ACC112 (cell line): ENCODE results near the gene EIF4E2.
"Not testable (repeated sequence)": the region's sequence is repeated elsewhere in the genome, so short reads cannot be mapped to it uniquely, and the experiment has no call there.

Source experiments
- H2AFZ ChIP-seq: fragments of 200-600 bp; sonication (generic); one replicate; pipeline ENCODE4 v1.6.0; 2017; ENCODE audit warnings: antibody characterized with exemption, low read length; ENCODE audit not compliant: unreplicated experiment
- H3K27ac ChIP-seq: fragments of 200-600 bp; sonication (generic); 2 replicates; pipeline ENCODE4 v1.5.1; 2014; ENCODE audit warnings: low read depth, mild to moderate bottlenecking, antibody characterized with exemption, low read length, moderate library complexity
- H3K27me3 ChIP-seq: fragments of 200-600 bp; sonication (generic); 2 replicates; pipeline ENCODE4 v1.6.1; 2014; ENCODE audit warnings: mild to moderate bottlenecking, antibody characterized with exemption, low read length, moderate library complexity, mixed read lengths; ENCODE audit not compliant: insufficient read depth
- H3K36me3 ChIP-seq: fragments of 200-600 bp; sonication (generic); 2 replicates; pipeline ENCODE4 v1.6.1; 2016; ENCODE audit warnings: mild to moderate bottlenecking, antibody characterized with exemption, low read length, moderate library complexity, mixed read lengths; ENCODE audit not compliant: insufficient read depth
- H3K4me1 ChIP-seq: fragments of 200-600 bp; sonication (generic); one replicate; pipeline ENCODE4 v1.6.1; 2016; ENCODE audit warnings: low read length, mixed read lengths; ENCODE audit not compliant: insufficient read depth, unreplicated experiment, control insufficient read depth
- H3K4me3 ChIP-seq: fragments of 200-600 bp; sonication (generic); 2 replicates; pipeline ENCODE4 v1.5.1; 2014; ENCODE audit warnings: mild to moderate bottlenecking, low read depth, low read length
- H3K79me2 ChIP-seq: fragments of 200-600 bp; sonication (generic); one replicate; pipeline ENCODE4 v1.6.0; 2016; ENCODE audit warnings: low read length; ENCODE audit not compliant: control insufficient read depth, unreplicated experiment, insufficient read depth

Gene EIF4E2

DNA sequence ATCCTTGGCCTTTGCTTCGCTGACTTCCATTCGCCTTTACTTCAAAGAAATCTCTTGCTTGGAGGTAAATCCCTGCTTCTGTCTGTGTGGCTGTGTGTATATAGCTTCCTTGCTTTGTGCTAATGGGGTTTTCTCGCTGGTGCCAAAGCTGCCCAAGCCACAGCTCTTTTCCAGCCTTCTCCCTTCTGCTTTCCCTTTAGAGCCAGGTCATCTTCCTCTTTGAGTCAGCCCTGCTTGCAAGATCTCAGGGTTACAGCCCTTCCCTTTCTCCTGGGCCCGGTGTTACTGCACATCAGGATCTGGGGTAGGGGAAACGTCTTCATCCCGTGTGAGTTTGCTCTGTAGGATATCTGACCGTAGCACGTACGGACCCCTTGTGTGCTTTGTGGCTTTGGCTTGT lies 19.1 kb downstream of the EIF4E2 start:
- Histone ChIP-seq H3K4me3 (no peak overlapping the region), H3K79me2 (no peaks in the 10 kb centered on the region), H3K27ac (no peak overlapping the region), H2AFZ (no peak overlapping the region), H3K27me3 (no peaks in the 10 kb centered on the region), H3K4me1 (peaks cover 19% of the 10 kb centered on the region), H3K36me3 (peaks cover 23% of the 10 kb centered on the region)

DNA sequence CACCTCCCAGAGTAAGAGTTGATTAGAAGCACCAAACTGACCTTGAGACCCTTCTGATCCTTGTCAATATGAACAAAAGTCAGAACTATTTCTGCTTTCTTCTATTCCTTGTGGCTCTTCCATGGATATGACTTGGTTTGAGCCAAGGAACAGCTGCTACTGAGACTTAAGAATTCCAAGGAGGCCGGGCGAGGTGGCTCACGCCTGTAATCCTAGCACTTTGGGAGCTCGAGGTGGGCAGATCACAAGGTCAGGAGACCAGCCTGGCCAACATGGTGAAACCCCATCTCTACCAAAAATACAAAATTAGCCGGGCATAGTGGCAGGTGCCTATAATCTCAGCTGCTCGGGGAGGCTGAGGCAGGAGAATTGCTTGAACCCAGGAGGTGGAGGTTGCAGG lies 20.0 kb downstream of the EIF4E2 start:
- not testable (repeated sequence) for H2AFZ ChIP-seq, H3K79me2 ChIP-seq, H3K27me3 ChIP-seq, H3K27ac ChIP-seq, H3K4me3 ChIP-seq
- Histone ChIP-seq H3K4me1 (peaks cover 19% of the 10 kb centered on the region), H3K36me3 (peaks cover 23% of the 10 kb centered on the region)

DNA sequence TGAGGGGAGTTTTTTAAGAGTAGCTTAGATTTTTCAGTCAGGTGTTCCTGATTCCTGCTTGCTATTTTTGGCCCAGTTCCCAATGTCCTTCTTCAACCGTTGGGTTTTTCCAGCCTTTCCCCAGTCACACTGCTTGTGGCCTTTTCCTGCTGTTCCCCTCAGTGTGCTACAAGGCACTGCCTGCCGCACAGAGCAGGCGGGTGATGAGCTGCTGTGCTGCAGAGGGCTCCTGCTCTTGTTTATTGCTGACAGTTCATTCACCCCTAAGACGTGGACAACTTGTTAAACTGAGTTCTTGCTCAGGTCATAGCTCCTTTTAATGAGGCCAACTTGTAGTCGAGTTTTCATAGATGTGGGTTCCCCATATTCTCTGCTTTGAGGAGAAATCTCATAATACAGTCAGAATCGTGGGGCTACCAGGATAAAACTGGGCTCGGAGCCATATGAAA lies 20.6 kb downstream of the EIF4E2 start:
- Histone ChIP-seq H3K27me3 (no peaks in the 10 kb centered on the region), H3K4me3 (no peak overlapping the region), H2AFZ (no peak overlapping the region), H3K79me2 (no peaks in the 10 kb centered on the region), H3K4me1 (peaks cover 19% of the 10 kb centered on the region), H3K27ac (no peak overlapping the region), H3K36me3 (peaks cover 23% of the 10 kb centered on the region)

DNA sequence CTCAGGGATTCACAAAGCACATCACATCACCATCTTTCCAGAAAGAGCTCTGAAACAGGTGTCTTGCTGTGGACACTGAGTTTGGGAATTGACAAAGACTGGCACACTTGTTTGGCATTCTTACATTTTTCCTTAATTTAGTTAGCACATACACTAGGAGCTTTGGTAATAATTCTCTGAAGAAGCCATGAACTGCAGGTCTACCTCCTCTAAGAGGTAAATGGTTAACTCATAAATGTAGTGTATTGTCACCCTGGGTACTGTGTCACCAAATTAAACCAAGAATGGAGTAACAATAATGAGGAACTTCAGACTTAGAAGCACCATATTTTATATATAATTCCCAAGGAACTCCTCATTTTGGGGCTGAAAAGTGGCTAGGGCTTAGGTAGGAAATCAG lies 22.6 kb downstream of the EIF4E2 start:
- peaks cover 8% of the 10 kb centered on the region for H3K4me1 ChIP-seq
- H3K79me2 ChIP-seq, result no peaks in the 10 kb centered on the region
- no peak overlapping the region for H3K27ac ChIP-seq
- H3K4me3 ChIP-seq, result no peak overlapping the region
- H2AFZ ChIP-seq, result no peak overlapping the region
- no peaks in the 10 kb centered on the region for H3K27me3 ChIP-seq
- peaks cover 23% of the 10 kb centered on the region for H3K36me3 ChIP-seq

DNA sequence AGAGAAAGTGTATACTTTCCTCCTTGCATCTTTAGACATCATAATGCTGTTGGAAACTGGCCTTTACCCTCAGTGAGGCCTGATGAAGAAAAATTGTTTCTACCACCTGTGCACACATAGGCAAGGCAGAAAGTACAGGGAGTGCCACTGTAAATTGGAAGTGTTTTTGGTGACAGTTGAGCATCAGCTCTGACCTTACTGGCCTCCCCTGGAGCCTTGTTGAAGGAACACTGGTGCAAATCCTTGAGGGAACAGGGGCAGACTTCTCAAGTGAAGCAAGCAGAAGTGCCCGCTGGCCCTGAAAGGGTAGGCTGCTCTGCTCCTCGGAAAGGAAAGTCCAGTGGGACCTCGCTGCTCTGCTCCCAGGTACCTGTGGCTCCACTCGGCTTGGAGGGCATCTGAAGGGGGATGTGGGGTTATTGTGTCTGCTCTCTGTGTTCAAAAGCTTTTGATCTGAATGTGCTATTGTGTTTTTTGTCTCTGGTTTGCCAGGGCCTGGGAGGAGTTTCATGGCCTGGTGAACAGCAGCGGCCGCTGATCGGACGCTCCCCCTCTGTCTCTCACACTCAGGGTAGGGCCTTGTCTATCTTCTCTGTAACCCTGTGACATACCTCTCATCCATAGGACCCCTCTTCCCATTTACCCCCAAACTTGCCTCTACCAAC lies 23.4 kb downstream of the EIF4E2 start:
- no peaks in the 10 kb centered on the region for H3K79me2 ChIP-seq
- no peak overlapping the region for H2AFZ ChIP-seq
- no peaks in the 10 kb centered on the region for H3K4me1 ChIP-seq
- no peak overlapping the region for H3K27ac ChIP-seq
- peaks cover 21% of the 10 kb centered on the region for H3K36me3 ChIP-seq
- no peak overlapping the region for H3K4me3 ChIP-seq
- no peaks in the 10 kb centered on the region for H3K27me3 ChIP-seq

DNA sequence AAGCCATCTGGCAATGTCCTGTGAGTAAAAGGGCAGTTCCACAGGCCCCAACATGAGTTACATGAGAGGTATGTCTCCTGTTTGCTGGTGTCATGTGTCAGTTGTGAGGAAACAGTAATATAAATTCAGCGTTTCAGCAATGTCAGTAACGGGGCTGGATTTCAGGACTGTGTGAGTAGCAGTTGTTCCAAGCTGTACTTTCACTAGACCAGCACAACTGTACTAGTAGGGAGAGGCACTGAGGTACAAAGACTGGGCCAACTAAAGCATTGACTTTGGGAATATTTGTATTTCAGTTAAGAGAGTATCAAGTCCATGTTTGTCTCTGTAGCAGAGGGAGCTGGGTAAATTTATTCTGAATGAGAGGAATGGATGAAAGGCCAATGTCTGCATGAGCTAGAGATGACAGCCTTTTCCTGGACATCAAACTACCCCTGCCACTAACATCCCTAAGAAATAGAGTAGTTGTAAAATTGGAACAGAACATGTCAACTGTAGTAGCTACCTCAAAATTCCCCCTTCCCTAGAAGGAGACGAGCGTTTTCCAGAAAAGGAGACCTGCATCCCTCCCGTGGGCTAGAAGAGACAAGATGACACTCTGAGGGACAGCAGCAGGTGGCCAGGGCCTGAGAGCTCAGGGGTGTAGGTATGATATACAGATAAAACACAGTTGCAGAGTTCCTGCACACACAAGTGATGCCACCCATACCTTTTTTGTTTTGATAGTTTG lies 24.4 kb downstream of the EIF4E2 start:
- Histone ChIP-seq H3K4me3 (no peak overlapping the region), H3K27ac (no peak overlapping the region), H2AFZ (no peak overlapping the region), H3K36me3 (peaks cover 12% of the 10 kb centered on the region), H3K27me3 (no peaks in the 10 kb centered on the region), H3K4me1 (no peaks in the 10 kb centered on the region), H3K79me2 (no peaks in the 10 kb centered on the region)

DNA sequence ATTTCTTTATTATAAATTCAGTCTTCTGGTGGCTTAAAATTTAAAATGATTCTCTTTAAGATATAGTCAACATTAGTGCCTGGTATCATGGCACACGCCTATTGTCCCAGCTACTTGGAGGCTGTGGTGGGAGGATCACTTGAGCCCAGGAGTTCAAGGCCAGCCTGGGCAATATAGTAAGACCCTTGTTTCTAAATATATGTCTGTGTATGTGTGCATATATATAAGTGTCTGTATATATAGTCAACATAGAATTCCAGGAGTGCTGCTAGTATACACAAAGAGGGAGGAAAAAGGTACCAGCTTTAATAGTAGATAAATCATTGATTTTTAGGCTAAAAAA lies 24.9 kb downstream of the EIF4E2 start:
- Histone ChIP-seq H3K27ac (no peak overlapping the region), H3K27me3 (no peaks in the 10 kb centered on the region), H2AFZ (no peak overlapping the region), H3K4me1 (no peaks in the 10 kb centered on the region), H3K36me3 (peaks cover 6% of the 10 kb centered on the region; the same call in 1 of the 2 replicates), H3K79me2 (no peaks in the 10 kb centered on the region), H3K4me3 (no peak overlapping the region)

DNA sequence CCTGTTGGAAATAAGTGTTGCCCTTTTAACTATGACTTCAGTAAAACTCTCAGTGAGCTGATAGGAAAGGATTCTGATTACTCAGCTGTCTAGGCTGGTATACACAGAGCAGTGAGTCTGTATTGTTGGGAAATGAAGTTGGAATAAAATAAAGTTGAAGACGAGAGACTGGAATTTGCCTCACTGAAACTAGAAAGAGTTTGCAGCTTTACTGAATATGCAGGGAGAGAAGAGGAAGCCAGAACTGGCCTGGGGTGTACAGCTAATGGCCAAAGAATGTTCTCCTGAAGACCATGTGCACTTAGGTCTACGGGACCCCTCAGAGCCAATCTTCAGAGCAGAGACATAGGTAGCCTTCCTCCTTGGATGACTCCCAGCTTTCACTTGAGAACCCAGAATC lies 26.5 kb downstream of the EIF4E2 start:
- H3K4me1 ChIP-seq, result no peaks in the 10 kb centered on the region
- H3K36me3 ChIP-seq, result peaks cover 6% of the 10 kb centered on the region; the same call in 1 of the 2 replicates
- no peak overlapping the region for H3K27ac ChIP-seq
- no peak overlapping the region for H3K4me3 ChIP-seq
- no peak overlapping the region for H2AFZ ChIP-seq
- H3K27me3 ChIP-seq, result no peaks in the 10 kb centered on the region
- H3K79me2 ChIP-seq, result no peaks in the 10 kb centered on the region

DNA sequence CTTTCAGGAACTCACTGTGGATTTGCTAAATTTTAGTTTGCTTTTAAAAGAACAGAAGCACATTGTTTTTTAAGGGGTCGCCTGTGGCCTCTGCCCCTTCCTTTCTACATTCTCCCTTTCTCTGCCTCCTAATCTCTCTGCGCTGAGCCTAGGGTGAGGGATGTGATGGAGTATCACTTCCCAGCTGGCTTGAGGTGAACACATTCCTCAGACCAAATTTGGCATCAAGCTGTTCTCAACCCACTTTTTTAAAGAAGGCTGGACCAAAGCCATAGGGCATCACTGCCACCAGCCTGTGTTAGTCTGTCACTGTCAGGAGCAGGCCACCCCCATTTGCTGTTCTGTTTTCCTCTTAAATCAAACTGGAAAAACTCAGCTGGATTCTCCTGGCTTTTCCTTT lies 27.4 kb downstream of the EIF4E2 start:
- H3K36me3 ChIP-seq, result peaks cover 3% of the 10 kb centered on the region; the same call in 1 of the 2 replicates
- H3K4me1 ChIP-seq, result no peaks in the 10 kb centered on the region
- H3K4me3 ChIP-seq, result no peak overlapping the region
- no peak overlapping the region for H2AFZ ChIP-seq
- H3K79me2 ChIP-seq, result no peaks in the 10 kb centered on the region
- H3K27me3 ChIP-seq, result no peaks in the 10 kb centered on the region
- no peak overlapping the region for H3K27ac ChIP-seq

DNA sequence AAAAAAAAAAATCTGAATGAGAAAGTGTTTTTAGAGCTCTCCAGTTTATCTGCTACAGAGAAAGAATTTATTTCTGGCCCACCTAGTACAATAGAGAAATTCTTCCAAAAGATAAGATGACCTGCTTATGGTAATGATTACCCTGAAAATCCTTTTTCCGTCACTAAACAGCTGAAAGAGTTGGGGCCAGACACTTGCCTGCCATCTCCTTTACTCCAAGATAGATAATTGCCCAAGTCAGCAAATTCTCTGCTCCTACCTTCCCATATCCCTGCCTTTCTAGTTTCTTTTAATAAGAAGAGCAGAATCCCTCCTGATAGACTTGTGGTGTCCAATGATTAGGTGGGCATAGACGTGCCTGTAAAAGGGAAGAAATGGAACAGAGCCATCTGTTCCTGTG lies 28.1 kb downstream of the EIF4E2 start:
- Histone ChIP-seq H2AFZ (no peak overlapping the region), H3K27ac (no peak overlapping the region), H3K4me3 (no peak overlapping the region), H3K4me1 (no peaks in the 10 kb centered on the region), H3K36me3 (no peaks in the 10 kb centered on the region), H3K27me3 (no peaks in the 10 kb centered on the region), H3K79me2 (no peaks in the 10 kb centered on the region)

DNA sequence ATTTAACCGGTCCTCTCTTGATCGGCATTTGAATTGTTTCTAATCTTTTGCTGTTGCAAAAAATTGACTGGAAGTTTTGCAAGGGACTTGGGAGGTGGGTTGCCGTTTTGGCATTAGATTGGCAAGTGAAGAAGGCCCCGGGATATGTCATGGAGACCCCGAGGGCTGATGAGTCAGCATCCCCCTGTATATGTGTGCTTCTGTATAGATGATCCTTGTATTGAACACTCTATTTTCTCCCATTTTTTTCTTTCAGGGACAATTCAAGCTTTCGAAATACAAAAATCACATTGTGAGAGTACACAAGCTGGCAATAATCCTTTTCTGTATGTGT lies 30.1 kb downstream of the EIF4E2 start:
- Histone ChIP-seq H3K36me3 (no peaks in the 10 kb centered on the region), H2AFZ (no peak overlapping the region), H3K79me2 (no peaks in the 10 kb centered on the region), H3K27me3 (no peaks in the 10 kb centered on the region), H3K4me1 (no peaks in the 10 kb centered on the region), H3K27ac (no peak overlapping the region), H3K4me3 (no peak overlapping the region)
